A172 (cell line): ENCODE measurements around the gene MARVELD1. TPM values are rescaled to one million over a fixed set of nuclear protein-coding genes. Genes with fewer than 3 reads are reported as not detected.

Source experiments
- DNase-seq: peaks from one replicate; pipeline ENCODE4 v3.0.0-alpha.2; 2015; ENCODE audit warnings: low spot score
- total RNA-seq: library from RNA; depleted of rRNA; stranded (reverse); fragments of >200 nt; shearing (Covaris generic); gene quantifications from 2 replicates; pipeline ENCODE4 v1.2.3, GENCODE V29; 2014

The MARVELD1 gene
- total RNA-seq, 1 experiment from 2014 or later = 69.7 TPM

GRCh38 chr10:97721871-97722780, 8.6 kb downstream of the MARVELD1 start:
- DNase-seq = no peak

- no peak for DNase-seq
These were observed 9.5 kb downstream of the MARVELD1 start for GRCh38 chr10:97723001-97723400.

DNA sequence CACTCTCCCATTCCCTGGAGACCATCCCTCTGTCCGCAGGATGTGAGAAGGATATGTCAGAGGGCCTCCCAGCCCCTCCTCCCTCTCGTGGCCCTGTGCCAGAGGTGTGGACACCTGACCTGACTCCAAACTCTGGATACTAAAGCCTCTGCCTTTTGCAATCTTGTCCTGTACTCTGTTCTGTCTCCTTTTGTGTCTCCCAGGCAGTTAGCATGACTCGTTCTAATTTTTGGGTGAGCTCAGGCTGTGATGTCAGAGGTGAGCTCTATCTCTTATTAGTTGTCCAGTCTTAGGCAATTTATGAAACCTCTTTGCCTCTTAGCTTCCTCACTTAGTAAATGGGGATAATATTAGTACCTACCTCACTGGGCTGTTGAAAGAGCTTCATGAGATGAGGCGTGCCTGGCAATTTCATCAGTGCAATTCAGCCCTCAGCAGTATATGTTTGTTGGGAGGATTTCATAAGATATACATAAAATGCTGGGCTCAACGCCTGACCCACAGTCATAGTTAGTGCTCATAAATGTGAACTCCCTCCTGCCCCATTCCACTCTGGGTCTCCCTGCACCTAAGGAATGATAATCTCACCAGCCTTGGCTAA, 10.9 kb downstream of the MARVELD1 start:
- DNase-seq = no peak

GRCh38 chr10:97726636-97727178, 13.2 kb downstream of the MARVELD1 start:
- peak; percentile 89 for DNase-seq

GRCh38 chr10:97729014-97729413, 15.5 kb downstream of the MARVELD1 start:
- DNase-seq = no peak

GRCh38 chr10:97731346-97732051, 18.0 kb downstream of the MARVELD1 start:
- DNase-seq = peak; percentile 83

- DNase-seq = no peak
These were observed 18.5 kb downstream of the MARVELD1 start for GRCh38 chr10:97732052-97732359.

DNA sequence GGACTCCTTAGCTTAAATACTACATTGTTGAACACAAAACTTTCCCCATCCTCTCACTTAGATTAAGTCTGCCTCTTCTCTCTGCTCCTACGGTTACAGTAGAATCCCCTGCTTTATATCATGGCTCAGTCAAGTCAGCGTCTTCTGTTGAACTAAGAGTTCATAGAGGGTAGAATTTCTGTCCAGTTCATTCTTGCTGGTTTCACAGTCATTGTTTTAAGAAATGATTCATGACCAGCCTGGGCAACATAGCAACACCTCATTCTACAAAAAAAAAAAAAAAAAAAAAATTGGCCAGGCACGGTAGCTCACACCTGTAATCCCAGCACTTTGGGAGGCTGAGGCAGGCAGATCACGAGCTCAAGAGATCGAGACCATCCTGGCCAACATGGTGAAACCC, 19.7 kb downstream of the MARVELD1 start:
- no peak for DNase-seq

GRCh38 chr10:97734021-97734420, 20.5 kb downstream of the MARVELD1 start:
- no peak for DNase-seq

- no peak for DNase-seq
These were observed 22.9 kb downstream of the MARVELD1 start for GRCh38 chr10:97736403-97736901.

DNA sequence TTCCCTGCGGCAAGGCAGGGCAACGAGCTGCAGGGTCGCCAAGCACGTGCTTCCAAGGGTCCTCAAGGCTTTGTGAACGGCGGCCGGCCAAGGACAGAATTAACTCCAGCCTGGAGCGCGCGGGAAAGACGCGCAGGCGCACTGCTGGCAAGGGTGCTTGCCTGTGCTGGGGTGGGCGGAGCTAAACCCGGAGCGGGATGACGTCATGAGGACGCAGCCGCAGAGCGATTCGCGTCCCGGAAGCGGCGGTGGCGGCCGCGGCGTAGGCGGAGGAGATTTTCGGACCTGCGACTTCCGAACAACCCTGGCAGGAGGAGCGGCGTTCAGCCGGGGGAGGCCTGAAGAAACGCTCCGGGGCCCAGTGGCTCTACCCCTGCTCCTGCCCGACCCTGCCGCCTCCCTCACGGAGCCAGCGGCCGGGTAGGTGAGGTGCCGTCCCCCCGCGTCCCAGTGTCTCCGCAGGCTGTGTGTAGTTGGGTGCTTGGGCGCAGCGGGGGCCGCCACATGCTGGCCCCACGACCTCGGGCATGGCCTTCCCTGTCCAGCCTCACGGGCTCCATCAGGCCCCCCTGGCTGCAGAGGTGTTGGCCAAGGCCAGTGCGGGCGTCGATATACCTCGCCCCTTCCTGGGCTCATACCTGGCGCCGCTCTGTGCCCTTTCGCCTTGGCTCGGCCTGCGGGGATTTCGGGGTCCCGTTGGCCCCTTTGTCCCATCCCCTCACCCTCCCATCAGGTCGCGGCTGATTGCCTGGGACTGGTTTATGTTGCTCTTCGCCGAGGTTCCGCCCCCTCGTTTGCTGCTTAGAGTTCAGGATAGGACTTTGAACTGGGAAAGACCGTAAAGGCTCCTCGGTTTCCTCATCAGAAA, 23.6 kb downstream of the MARVELD1 start, which contains the start of gene ZFYVE27:
TSS of gene ZFYVE27 (plus strand) at position 227 of the 868 bp plus-strand sequence. CDS start 1,350 bp downstream, outside the sequence.
- peak; percentile 89 for DNase-seq

GRCh38 chr10:97737770-97738265, 24.3 kb downstream of the MARVELD1 start:
- DNase-seq = no peak

DNA sequence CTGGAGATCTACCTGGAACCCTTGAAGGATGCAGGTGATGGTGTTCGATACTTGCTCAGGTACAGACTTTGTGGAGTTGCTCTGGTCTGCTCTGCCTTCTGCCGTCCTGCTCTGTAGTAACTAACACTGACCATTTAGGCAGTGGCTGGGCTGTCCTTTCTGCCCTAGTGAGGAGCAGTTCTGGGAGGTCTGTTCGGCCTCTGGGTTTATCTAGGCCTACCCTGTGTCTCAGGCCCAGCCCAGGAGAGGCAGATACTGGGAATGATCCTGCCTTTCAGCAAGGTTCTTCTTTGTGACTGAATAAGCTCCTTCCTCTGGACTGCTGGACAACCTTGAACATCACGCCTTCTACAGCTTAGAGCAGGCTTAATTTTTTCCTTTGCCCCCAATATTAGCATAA, 25.1 kb downstream of the MARVELD1 start:
- no peak for DNase-seq

- DNase-seq = no peak
These were observed 27.1 kb downstream of the MARVELD1 start for GRCh38 chr10:97740613-97741012.

- DNase-seq = no peak
These were observed 29.8 kb downstream of the MARVELD1 start for GRCh38 chr10:97743169-97743943.

DNA sequence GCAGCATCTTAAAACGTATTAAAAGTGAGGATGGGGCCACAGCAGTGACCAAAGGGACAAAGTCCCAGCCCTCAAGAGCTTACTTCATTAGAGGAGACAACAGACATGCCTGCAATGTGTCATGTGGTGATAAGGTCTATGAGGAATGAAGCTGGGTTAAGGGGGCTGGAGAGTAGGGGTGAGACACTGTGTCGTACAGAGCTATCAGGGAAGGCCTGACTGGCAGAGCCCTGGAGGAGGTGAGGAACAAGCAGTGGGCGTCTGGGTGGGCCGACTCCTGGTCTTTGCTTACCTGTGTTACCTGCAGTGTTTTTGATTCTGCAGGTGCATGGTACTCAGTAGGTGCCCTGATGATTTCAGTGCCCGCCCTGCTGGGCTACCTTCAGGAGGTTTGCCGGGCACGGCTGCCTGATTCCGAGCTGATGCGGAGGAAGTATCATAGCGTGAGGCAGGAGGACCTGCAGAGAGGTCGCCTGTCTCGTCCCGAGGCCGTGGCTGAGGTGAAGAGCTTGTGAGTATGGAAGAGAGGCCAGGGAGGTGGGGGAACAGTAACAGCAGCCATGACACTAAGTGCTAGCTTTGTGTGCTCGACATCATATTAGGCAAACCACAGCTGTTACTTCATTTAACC, 31.0 kb downstream of the MARVELD1 start:
- no peak for DNase-seq

GRCh38 chr10:97747573-97747972, 34.0 kb downstream of the MARVELD1 start:
- no peak for DNase-seq

GRCh38 chr10:97748116-97748515, 34.6 kb downstream of the MARVELD1 start:
- no peak for DNase-seq

DNA sequence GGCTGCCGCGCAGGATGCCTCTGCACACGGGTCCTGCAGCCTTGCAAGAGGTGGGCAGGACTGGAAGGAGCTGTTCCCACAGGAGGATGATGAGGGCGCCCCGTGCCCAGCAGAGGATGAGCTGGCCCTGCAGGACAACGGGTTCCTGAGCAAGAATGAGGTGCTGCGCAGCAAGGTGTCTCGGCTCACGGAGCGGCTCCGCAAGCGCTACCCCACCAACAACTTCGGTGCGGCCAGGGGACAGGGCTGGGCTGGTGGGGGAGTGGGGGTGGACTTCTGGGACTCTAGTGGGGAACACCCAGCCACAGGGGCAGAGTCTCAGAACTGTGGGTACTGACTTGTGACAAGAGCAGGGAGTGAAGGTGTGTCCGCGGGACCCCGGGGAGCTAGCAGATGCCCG, 39.4 kb downstream of the MARVELD1 start:
- no peak for DNase-seq

DNA sequence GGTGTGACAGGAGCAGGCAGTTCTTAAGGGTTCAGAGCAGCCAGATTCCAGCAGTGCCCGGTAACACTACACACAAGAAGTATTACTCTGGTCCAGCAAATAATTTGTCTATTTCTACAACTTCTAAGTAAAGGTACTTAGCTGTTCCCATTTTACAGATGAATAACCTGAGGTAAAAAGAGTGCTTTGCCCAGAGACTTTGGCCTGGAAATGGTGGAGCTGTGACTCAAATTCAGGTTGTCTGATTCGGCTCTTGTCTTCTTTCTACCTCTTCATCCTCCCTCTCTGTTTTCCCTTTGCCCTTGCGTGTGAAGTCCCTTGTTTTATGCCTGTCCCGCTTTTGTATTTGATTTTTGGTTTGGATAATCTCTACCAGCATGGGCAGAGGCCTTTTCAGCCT, 41.2 kb downstream of the MARVELD1 start:
- DNase-seq = no peak
